Loucy (cell line): ENCODE measurements around the gene CDX1.

Experiments
- H2AFZ ChIP-seq: fragments of 200-600 bp; sonication (generic); 2 replicates; pipeline ENCODE4 v1.6.0; 2016; ENCODE audit warnings: antibody characterized with exemption, mild to moderate bottlenecking, low read length, moderate library complexity
- H3F3A ChIP-seq: fragments of 200-600 bp; 2 replicates; pipeline ENCODE4 v1.6.0; 2016; ENCODE audit warnings: antibody characterized with exemption, low read depth, mild to moderate bottlenecking
- H3K27me3 ChIP-seq: fragments of 200-600 bp; sonication (generic); 2 replicates; pipeline ENCODE4 v1.6.1; 2014; ENCODE audit warnings: low read length, mild to moderate bottlenecking; ENCODE audit not compliant: insufficient read depth, poor library complexity, severe bottlenecking
- H3K36me3 ChIP-seq: fragments of 200-600 bp; sonication (generic); 2 replicates; pipeline ENCODE4 v1.6.1; 2016; ENCODE audit warnings: low read length; ENCODE audit not compliant: insufficient read depth
- H3K4me1 ChIP-seq: fragments of 200-600 bp; sonication (generic); 2 replicates; pipeline ENCODE4 v1.5.1; 2014; ENCODE audit warnings: low read length, mild to moderate bottlenecking; ENCODE audit not compliant: insufficient read depth, poor library complexity, severe bottlenecking
- H3K4me2 ChIP-seq: fragments of 200-600 bp; sonication (generic); 2 replicates; pipeline ENCODE4 v1.6.0; 2014; ENCODE audit warnings: antibody characterized with exemption, low read length, low read depth, mild to moderate bottlenecking; ENCODE audit not compliant: poor library complexity, severe bottlenecking
- H3K4me3 ChIP-seq: fragments of 200-600 bp; sonication (generic); 2 replicates; pipeline ENCODE4 v1.5.1; 2014; ENCODE audit warnings: low read length, mild to moderate bottlenecking, mixed read lengths; ENCODE audit not compliant: poor library complexity, severe bottlenecking
- H3K79me2 ChIP-seq: fragments of 200-600 bp; sonication (generic); 2 replicates; pipeline ENCODE4 v1.6.1; 2014; ENCODE audit warnings: low read length; ENCODE audit not compliant: insufficient read depth
- H3K9ac ChIP-seq: fragments of 200-600 bp; sonication (generic); 2 replicates; pipeline ENCODE4 v1.6.0; 2014; ENCODE audit warnings: mild to moderate bottlenecking, low read depth, low read length, moderate library complexity; ENCODE audit not compliant: poor library complexity, severe bottlenecking
- H3K9me2 ChIP-seq: fragments of 200-600 bp; sonication (generic); replicated peaks from 2 replicates; pipeline ENCODE4 v1.6.1; 2016; ENCODE audit warnings: low read depth, low read length, mixed read lengths
- H3K9me3 ChIP-seq: fragments of 200-600 bp; sonication (generic); 2 replicates; pipeline ENCODE4 v1.6.1; 2014; ENCODE audit warnings: mild to moderate bottlenecking, antibody characterized with exemption, low read length, low read depth; ENCODE audit not compliant: insufficient read depth
- H4K20me1 ChIP-seq: fragments of 200-600 bp; sonication (generic); 2 replicates; pipeline ENCODE4 v1.6.0; 2014; ENCODE audit warnings: antibody characterized with exemption, low read length, mild to moderate bottlenecking; ENCODE audit not compliant: insufficient read depth, poor library complexity, severe bottlenecking
- EZH2phosphoT487 ChIP-seq: fragments of 200-600 bp; IDR thresholded peaks from 2 replicates; pipeline ENCODE4 v1.6.1; 2018; ENCODE audit warnings: antibody characterized with exemption, mild to moderate bottlenecking, moderate library complexity, borderline replicate concordance
- TF ChIP-seq, protein P1 (sequence below): fragments of 200-600 bp; sonication (generic); conservative IDR thresholded peaks from 2 replicates; pipeline ENCODE4 v1.5.1; 2014; ENCODE audit warnings: mild to moderate bottlenecking, antibody characterized with exemption, low read length

The CDX1 gene

DNA sequence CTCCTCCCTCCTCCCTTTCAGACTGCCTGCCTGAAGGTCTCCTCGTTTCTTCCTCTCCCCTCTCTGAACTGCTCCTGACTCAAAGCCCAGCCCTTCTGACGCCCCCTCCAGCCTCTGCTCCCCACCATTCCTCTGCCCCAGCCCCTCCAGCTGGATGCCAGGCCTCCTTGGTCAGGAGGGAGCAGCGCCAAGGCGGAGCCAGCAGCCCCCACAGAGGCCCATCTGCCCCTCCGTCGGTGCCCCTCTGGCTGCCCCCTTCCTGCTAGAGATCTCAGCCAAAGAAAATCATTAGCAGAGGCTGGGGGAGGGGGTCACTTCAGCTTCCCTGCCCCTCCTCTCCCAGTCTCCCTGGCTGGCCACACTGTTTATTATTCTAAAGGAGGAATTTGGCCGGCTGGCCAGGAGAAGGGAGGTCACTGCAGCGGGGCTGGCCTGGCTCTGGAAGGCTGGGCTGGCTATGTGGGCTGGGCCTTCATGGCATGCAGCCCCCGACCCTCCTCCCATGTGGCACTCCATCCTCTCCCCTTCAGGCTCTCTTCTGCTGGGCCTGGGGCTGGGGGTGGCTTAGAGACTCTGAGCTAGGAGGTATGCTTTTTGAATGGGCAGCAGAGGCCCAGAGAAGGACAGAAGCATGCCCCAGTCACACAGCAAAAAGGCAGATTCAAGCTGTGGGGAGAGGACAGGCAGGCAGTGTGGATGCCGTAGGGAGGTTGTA lies 27.9 kb upstream of the CDX1 start:
- Histone ChIP-seq H3K79me2 (no peaks in the 10 kb centered on the region), H3K27me3 (no peaks in the 10 kb centered on the region), H3K4me2 (no peak overlapping the region), H3K4me1 (no peaks in the 10 kb centered on the region), H3K9me3 (no peaks in the 10 kb centered on the region), H2AFZ (no peak overlapping the region), H3K9me2 (no peaks in the 10 kb centered on the region), H3K9ac (no peak overlapping the region), H3K4me3 (no peak overlapping the region), H3F3A (no peaks in the 10 kb centered on the region), H3K36me3 (no peaks in the 10 kb centered on the region), H4K20me1 (no peaks in the 10 kb centered on the region)
- TF ChIP-seq, protein P1, sequence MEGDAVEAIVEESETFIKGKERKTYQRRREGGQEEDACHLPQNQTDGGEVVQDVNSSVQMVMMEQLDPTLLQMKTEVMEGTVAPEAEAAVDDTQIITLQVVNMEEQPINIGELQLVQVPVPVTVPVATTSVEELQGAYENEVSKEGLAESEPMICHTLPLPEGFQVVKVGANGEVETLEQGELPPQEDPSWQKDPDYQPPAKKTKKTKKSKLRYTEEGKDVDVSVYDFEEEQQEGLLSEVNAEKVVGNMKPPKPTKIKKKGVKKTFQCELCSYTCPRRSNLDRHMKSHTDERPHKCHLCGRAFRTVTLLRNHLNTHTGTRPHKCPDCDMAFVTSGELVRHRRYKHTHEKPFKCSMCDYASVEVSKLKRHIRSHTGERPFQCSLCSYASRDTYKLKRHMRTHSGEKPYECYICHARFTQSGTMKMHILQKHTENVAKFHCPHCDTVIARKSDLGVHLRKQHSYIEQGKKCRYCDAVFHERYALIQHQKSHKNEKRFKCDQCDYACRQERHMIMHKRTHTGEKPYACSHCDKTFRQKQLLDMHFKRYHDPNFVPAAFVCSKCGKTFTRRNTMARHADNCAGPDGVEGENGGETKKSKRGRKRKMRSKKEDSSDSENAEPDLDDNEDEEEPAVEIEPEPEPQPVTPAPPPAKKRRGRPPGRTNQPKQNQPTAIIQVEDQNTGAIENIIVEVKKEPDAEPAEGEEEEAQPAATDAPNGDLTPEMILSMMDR = no peak
- TF ChIP-seq EZH2phosphoT487 = no peak

DNA sequence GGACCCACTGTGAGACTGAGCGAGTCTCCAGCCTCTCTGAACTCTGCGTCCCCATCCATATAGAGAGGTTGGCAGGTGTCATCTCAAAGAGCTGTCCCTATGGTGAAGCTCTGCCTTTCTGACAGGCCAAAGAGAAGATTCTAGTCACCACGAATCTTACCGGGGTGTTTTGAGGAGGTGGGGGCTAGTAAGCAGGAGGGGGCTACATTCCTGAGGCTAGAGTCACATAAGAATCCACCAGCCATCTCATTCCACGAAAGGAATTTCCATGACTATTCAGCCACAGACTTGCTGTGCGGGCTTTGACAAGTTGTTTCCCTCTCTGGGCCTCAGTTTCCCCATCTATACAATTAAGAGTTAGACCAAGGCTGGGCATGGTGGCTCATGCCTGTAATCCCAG lies 27.2 kb upstream of the CDX1 start:
- Histone ChIP-seq H3K9me2 (no peaks in the 10 kb centered on the region), H3K9ac (no peak overlapping the region), H3K4me1 (no peaks in the 10 kb centered on the region), H3K9me3 (no peaks in the 10 kb centered on the region), H3K4me3 (no peak overlapping the region), H4K20me1 (no peaks in the 10 kb centered on the region), H3K36me3 (no peaks in the 10 kb centered on the region), H3F3A (no peaks in the 10 kb centered on the region), H3K27me3 (no peaks in the 10 kb centered on the region), H3K79me2 (no peaks in the 10 kb centered on the region), H2AFZ (no peak overlapping the region), H3K4me2 (no peak overlapping the region)
- no peak for TF ChIP-seq EZH2phosphoT487
- TF ChIP-seq, protein P1 = no peak

DNA sequence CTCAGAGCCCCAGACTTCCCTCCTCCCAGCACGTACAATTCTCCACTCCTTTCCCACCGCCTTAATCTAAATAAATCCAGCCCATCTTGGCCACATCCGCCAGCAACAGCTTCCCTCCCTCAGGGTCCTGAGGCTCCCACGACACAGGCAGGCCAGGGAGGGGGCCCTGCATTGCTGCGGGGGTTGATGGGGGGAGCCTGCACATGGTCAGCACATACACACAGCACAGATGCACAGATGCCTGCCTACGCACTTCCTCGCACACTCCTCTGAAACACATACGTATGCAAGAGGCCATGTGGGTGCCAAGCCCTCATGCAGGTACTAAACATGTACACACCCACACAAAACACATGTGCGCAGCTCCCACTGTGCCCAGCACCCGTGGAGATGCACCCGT lies 25.7 kb upstream of the CDX1 start:
- no peaks in the 10 kb centered on the region for H3F3A ChIP-seq

More for the DNA sequence above, 25.7 kb upstream of the CDX1 start:
- no peak overlapping the region for H3K4me3 ChIP-seq
- no peaks in the 10 kb centered on the region for H3K9me3 ChIP-seq
- H2AFZ ChIP-seq = no peak overlapping the region
- no peaks in the 10 kb centered on the region for H4K20me1 ChIP-seq
- H3K27me3 ChIP-seq = no peaks in the 10 kb centered on the region
- no peak overlapping the region for H3K9ac ChIP-seq
- no peaks in the 10 kb centered on the region for H3K9me2 ChIP-seq
- H3K36me3 ChIP-seq = no peaks in the 10 kb centered on the region
- no peak overlapping the region for H3K4me2 ChIP-seq
- no peaks in the 10 kb centered on the region for H3K4me1 ChIP-seq
- no peaks in the 10 kb centered on the region for H3K79me2 ChIP-seq
- no peak for TF ChIP-seq EZH2phosphoT487
- TF ChIP-seq, protein P1 = no peak
